HG02973 (cell line): ENCODE results near the gene NECAP2.
"Not testable (repeated sequence)": the region's sequence is repeated elsewhere in the genome, so short reads cannot be mapped to it uniquely, and the experiment has no call there.

Source experiments
- ATAC-seq: cut with Tn5 transposase; IDR thresholded peaks from one replicate; pipeline ENCODE4 v1.9.1; 2021; ENCODE audit warnings: moderate library complexity; ENCODE audit not compliant: unreplicated experiment

NECAP2 gene

GRCh38 chr1:16492937-16493336, 52.4 kb downstream of the NECAP2 start:
- ATAC-seq, result not testable (repeated sequence)

- ATAC-seq, result not testable (repeated sequence)
These were observed 53.2 kb downstream of the NECAP2 start for GRCh38 chr1:16493731-16494130.

- ATAC-seq, result not testable (repeated sequence)
These were observed 57.0 kb downstream of the NECAP2 start for GRCh38 chr1:16497474-16497904.

- ATAC-seq, result not testable (repeated sequence)
These were observed 57.5 kb downstream of the NECAP2 start for GRCh38 chr1:16498047-16498446.

GRCh38 chr1:16498573-16499413, 58.3 kb downstream of the NECAP2 start:
- peak; percentile 82 for ATAC-seq

- not testable (repeated sequence) for ATAC-seq
These were observed 59.9 kb downstream of the NECAP2 start for GRCh38 chr1:16500466-16500865.

- not testable (repeated sequence) for ATAC-seq
These were observed 60.5 kb downstream of the NECAP2 start for GRCh38 chr1:16500975-16501374.

- not testable (repeated sequence) for ATAC-seq
These were observed 60.9 kb downstream of the NECAP2 start for GRCh38 chr1:16501446-16501845.

GRCh38 chr1:16503494-16503893, 63.0 kb downstream of the NECAP2 start:
- ATAC-seq, result no peak

- ATAC-seq, result not testable (repeated sequence)
These were observed 65.3 kb downstream of the NECAP2 start for GRCh38 chr1:16505870-16506269.

- not testable (repeated sequence) for ATAC-seq
These were observed 66.0 kb downstream of the NECAP2 start for GRCh38 chr1:16506364-16507136.

GRCh38 chr1:16508861-16509445, 68.4 kb downstream of the NECAP2 start:
- ATAC-seq, result not testable (repeated sequence)
